Kidney (tissue), 14 donors: ENCODE measurements around the gene LRIT3. TPM values are rescaled to one million over a fixed set of nuclear protein-coding genes. Genes with fewer than 3 reads are reported as not detected.
A peak's percentile ranks its signal among the peaks of the same experiment; 100 is the strongest.

Experiments
- DNase-seq, 5 donors: peaks; one replicate each; pipeline ENCODE4 v3.0.0-alpha.2; 2013 to 2020
- FAIRE-seq: peaks from 2 replicates; lab custom pipeline; 2012; peaks lifted over from hg19 to GRCh38; lab: Jason Lieb, UNC
- H3K27ac ChIP-seq, 2 donors: one replicate each; pipeline ENCODE4 v1.7.0; 2013; ENCODE audit warnings: low read depth in 2 of 2, low read length in 2 of 2, inconsistent platforms in 1 of 2
- H3K27me3 ChIP-seq: one replicate; pipeline ENCODE4 v1.7.1; 2013; ENCODE audit warnings: low read length, inconsistent platforms; ENCODE audit not compliant: control insufficient read depth, insufficient read depth
- H3K36me3 ChIP-seq, 3 donors: one replicate each; pipeline versions ENCODE4 v1.7.0 to v1.7.1; 2013; ENCODE audit warnings: low read length in 3 of 3, control low read depth in 1 of 3, inconsistent platforms in 1 of 3; ENCODE audit not compliant: insufficient read depth in 3 of 3, control insufficient read depth in 2 of 3
- H3K4me1 ChIP-seq, 3 donors: one replicate each; pipeline versions ENCODE4 v1.7.0 to v1.7.1; 2013; ENCODE audit warnings: low read length in 3 of 3, inconsistent platforms in 1 of 3, low read depth in 1 of 3; ENCODE audit not compliant: control insufficient read depth in 2 of 3, insufficient read depth in 2 of 3
- H3K4me3 ChIP-seq, 3 donors: one replicate each; pipeline versions ENCODE4 v1.7.0 to v1.8.1; 2013; ENCODE audit warnings: low read length in 3 of 3, control low read depth in 1 of 3, inconsistent platforms in 1 of 3
- H3K9ac ChIP-seq, 3 donors: one replicate each; pipeline versions ENCODE4 v1.7.0 to v1.7.1; 2013; ENCODE audit warnings: low read length in 3 of 3, control low read depth in 1 of 3, inconsistent platforms in 1 of 3
- H3K9me3 ChIP-seq, 3 donors: one replicate each; pipeline versions ENCODE4 v1.7.0 to v1.7.1; 2013; ENCODE audit warnings: low read length in 3 of 3, control low read depth in 1 of 3, inconsistent platforms in 1 of 3; ENCODE audit not compliant: control insufficient read depth in 2 of 3, insufficient read depth in 1 of 3
- intact Hi-C: fragments of 100-400 bp; cut with DNase I; formaldehyde crosslinking; loops from one replicate; pipeline ENCODE4 v1.11.1; 2022
- polyA plus RNA-seq: library from polyadenylated mRNA; stranded (reverse); fragments of 350-450 nt; fragmentation: Illumina TruSeq; extraction: RNeasy Lipid Tissue Mini Kit (QIAGEN cat#74804); gene quantifications from one replicate; pipeline ENCODE4 v1.2.3, GENCODE V29; 2014; ENCODE audit warnings: low read depth, low replicate concordance; ENCODE audit not compliant: insufficient read depth
- total RNA-seq: library from RNA; stranded (reverse); fragmentation: NEBNext Ultra II Directional; extraction: Animal tissue kit (Norgen Biotek cat#: 25700); gene quantifications from one replicate; pipeline ENCODE4 v1.2.1, GENCODE V29; 2021
- TF ChIP-seq, protein P1 (sequence below): IDR thresholded peaks from 3 replicates; pipeline ENCODE4 v1.5.1; 2012; ENCODE audit warnings: mild to moderate bottlenecking, moderate library complexity, borderline replicate concordance; ENCODE audit not compliant: insufficient read depth; ENCODE audit errors: extremely low read depth
- donor health status: control.
- donor health status: control.
- donor health status: control.
- donor health status: control.
- donor health status: control.
- donor health status: DM: yes; HTN: yes; CAD: no.
- donor health status: Normal renal cell carcinoma (clear cell type).

Gene LRIT3
- total and polyA plus RNA-seq, 2 donors from 2014 or later: 0.25 to 0.62 TPM

DNA sequence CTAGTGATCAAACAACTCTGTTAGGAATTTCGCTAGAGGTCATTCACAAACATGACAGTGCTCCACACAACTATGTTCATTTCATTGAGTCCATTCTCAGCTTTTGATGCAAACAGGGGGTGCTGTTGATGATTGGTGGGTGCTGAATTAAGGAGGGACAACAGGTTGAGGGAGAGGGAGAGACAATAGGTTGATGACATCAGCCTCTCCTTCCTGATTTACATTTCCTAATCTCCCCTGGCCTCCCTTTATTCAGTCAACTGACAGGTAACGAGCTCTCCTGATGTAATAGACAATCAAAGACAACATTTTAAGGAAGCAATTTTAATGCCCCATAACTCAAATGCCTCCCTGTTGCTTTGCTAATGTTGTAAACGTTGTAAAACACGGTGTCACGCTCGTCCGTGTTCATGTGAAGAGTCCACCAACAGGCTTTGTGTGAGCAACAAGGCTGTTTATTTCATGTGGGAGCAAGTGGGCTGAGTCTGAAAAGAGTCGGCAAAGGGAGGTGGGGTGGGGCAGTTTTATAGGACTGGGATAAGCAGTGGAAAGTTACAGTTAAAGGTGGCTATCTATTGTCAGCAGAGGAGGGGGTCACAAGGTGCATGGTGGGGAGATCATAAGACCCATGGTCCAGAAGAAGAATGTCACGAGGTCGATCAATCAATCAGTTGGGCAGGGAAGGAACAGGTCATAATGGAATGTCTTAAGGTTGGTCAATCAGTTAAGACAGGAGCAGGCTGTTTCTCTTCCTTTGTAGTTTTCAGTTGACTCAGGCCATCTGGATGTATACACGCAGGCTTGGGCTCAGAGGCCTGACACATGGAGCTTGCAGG is 37.1 kb upstream of the LRIT3 start:
- TF ChIP-seq, protein P1, sequence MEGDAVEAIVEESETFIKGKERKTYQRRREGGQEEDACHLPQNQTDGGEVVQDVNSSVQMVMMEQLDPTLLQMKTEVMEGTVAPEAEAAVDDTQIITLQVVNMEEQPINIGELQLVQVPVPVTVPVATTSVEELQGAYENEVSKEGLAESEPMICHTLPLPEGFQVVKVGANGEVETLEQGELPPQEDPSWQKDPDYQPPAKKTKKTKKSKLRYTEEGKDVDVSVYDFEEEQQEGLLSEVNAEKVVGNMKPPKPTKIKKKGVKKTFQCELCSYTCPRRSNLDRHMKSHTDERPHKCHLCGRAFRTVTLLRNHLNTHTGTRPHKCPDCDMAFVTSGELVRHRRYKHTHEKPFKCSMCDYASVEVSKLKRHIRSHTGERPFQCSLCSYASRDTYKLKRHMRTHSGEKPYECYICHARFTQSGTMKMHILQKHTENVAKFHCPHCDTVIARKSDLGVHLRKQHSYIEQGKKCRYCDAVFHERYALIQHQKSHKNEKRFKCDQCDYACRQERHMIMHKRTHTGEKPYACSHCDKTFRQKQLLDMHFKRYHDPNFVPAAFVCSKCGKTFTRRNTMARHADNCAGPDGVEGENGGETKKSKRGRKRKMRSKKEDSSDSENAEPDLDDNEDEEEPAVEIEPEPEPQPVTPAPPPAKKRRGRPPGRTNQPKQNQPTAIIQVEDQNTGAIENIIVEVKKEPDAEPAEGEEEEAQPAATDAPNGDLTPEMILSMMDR: no peak
- Histone ChIP-seq H3K9ac (no peak overlapping the region), H3K27ac (no peak overlapping the region), H3K4me3 (no peak overlapping the region), H3K9me3 (no peaks in the 10 kb centered on the region), H3K4me1 (no peaks in the 10 kb centered on the region), H3K36me3 (no peaks in the 10 kb centered on the region), H3K27me3 (no peaks in the 10 kb centered on the region)
- FAIRE-seq (no peak), DNase-seq (no peak)
- intact Hi-C loops: no loop called here

DNA sequence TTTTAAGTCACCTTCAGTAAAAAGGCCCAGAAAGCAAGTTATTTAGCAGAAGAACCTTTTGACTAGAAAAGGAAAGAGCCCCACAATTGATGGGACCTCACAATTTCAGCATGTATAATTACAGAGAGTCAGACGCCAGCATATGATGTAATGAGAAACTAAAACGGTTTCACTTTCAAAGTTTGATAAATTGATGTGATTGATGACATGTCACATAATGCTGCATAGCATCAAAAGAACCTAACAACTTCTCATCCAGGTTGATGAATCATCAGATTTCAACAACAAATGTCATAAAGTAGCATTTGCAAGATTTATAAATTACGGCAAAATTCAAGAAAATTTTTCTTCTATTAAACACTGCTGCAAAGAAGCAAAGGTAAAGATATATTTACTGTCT is 36.2 kb upstream of the LRIT3 start:
- DNase-seq (no peak), FAIRE-seq (no peak)
- H3K36me3 ChIP-seq: no peaks in the 10 kb centered on the region
- no peaks in the 10 kb centered on the region for H3K9me3 ChIP-seq
- H3K27me3 ChIP-seq: no peaks in the 10 kb centered on the region
- no peak overlapping the region for H3K4me3 ChIP-seq
- no peak overlapping the region for H3K9ac ChIP-seq
- TF ChIP-seq, protein P1: no peak
- no peak overlapping the region for H3K27ac ChIP-seq
- intact Hi-C loops: no loop called here
- H3K4me1 ChIP-seq: peaks cover 0 to 3% (median 3%) of the 10 kb centered on the region in 3 donors

DNA sequence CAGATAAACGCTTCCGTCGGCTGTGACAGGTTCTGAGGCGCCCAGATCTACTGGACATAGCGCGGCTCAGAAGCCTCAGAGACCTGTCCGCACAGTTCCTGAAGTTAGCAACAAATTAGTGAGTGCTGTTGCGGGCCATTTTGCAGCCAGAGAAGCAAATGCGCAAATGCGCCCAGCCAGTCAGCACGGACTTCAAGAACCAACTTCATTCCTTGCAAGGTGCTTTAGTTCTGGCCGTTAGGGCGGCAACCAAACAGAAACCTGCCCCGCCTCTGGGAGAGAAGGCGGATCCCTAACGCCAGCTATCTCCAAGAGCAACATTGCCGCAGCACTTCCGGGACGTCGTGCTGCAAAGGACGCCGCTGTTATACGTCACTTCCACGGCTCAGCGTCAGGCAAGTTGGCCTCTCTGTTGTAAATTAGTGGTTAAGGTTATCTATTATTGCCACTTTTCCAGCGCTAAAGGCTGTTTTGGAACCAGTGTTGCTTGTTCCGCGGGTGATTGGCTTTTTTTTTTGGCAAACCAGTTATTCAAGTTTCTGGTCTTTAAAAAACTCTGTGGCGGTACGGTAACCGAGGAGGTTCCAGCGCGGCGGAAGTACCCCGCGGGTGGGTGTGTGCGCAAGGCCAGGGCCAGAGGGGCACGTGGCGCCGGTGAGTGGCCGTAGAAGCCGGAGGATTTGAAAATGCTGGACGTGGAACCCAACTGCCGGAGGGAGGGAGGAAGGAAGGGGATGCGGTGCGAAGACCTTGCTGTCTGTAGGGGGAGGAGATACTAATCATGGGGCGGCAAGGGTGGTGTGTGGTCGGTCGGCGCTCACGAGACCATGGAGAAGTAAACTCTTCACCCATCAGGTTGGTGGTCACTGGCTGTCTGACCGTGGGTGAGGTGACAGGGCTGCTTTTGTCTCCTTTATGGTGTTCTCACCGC is 32.5 kb upstream of the LRIT3 start, which contains the start of gene GAR1:
Gene GAR1, plus strand, starts transcription at position 612 of the 931 bp plus-strand sequence. CDS start 403 bp downstream, outside the sequence.
- Histone ChIP-seq H3K36me3 (peaks cover 4 to 5% (median 4%) of the 10 kb centered on the region in 3 donors), H3K27me3 (no peaks in the 10 kb centered on the region), H3K4me3 (peak within 1 kb of the TSS; percentile 98 to 99 (median 99)), H3K27ac (peak within 1 kb of the TSS; percentile 80 to 91), H3K9ac (peak within 1 kb of the TSS; percentile 78 to 99 (median 86)), H3K4me1 (peaks cover 0 to 7% (median 3%) of the 10 kb centered on the region in 3 donors), H3K9me3 (no peaks in the 10 kb centered on the region)
- intact Hi-C loops: no loop called here
- FAIRE-seq: peak; percentile 86
- peak; percentile 95 to 98 (median 96) for DNase-seq
- TF ChIP-seq, protein P1: no peak
